Measurements from ENCODE around the gene OPA3.

- TF ChIP-seq REST (IDR thresholded peaks at IDR 0.05; ENCODE audit: low read depth) = no peak
- TF ChIP-seq, protein P1, sequence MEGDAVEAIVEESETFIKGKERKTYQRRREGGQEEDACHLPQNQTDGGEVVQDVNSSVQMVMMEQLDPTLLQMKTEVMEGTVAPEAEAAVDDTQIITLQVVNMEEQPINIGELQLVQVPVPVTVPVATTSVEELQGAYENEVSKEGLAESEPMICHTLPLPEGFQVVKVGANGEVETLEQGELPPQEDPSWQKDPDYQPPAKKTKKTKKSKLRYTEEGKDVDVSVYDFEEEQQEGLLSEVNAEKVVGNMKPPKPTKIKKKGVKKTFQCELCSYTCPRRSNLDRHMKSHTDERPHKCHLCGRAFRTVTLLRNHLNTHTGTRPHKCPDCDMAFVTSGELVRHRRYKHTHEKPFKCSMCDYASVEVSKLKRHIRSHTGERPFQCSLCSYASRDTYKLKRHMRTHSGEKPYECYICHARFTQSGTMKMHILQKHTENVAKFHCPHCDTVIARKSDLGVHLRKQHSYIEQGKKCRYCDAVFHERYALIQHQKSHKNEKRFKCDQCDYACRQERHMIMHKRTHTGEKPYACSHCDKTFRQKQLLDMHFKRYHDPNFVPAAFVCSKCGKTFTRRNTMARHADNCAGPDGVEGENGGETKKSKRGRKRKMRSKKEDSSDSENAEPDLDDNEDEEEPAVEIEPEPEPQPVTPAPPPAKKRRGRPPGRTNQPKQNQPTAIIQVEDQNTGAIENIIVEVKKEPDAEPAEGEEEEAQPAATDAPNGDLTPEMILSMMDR (IDR thresholded peaks at IDR 0.05 in 2 of 3, conservative IDR thresholded peaks at IDR 0.05 in 1 of 3; ENCODE audit: borderline replicate concordance in 1 of 3, insufficient read depth in 1 of 3, low read depth in 2 of 3, low read length in 2 of 3) = no peak; a peak in 1 of 6 replicates
- TF ChIP-seq EZH2 (IDR thresholded peaks at IDR 0.05) = no peak
- TF ChIP-seq YY1 (IDR thresholded peaks at IDR 0.05; ENCODE audit: extremely low read depth, insufficient replicate concordance, low read depth, low read length) = no peak
- TF ChIP-seq ZNF274 (IDR thresholded peaks at IDR 0.05; ENCODE audit: low read depth, low read length) = no peak
- no peak for TF ChIP-seq POLR2A (IDR thresholded peaks at IDR 0.05; ENCODE audit: borderline replicate concordance, extremely low read depth, insufficient read depth, insufficient read length)
- no peak; the same call in 1 of the 2 replicates for TF ChIP-seq POLR2AphosphoS5 (IDR thresholded peaks at IDR 0.05; ENCODE audit: low read depth, low read length)
- no peak for TF ChIP-seq CEBPB (IDR thresholded peaks at IDR 0.05; ENCODE audit: low read depth)
- no peak for TF ChIP-seq EGR1 (IDR thresholded peaks at IDR 0.05; ENCODE audit: low read depth)
- TF ChIP-seq RAD21 (IDR thresholded peaks at IDR 0.05; ENCODE audit: low read depth) = no peak
- no peak for TF ChIP-seq SRF (IDR thresholded peaks at IDR 0.05; ENCODE audit: low read depth)
- no peak for TF ChIP-seq SP1 (IDR thresholded peaks at IDR 0.05; ENCODE audit: low read depth)
- no peak for TF ChIP-seq ATF3 (IDR thresholded peaks at IDR 0.05)
- no peak for TF ChIP-seq ZBTB33 (IDR thresholded peaks at IDR 0.05; ENCODE audit: extremely low read depth, insufficient replicate concordance, low read length)
Observed at GRCh38 chr19:45527731-45528130, 56.9 kb downstream of the OPA3 start.
